LNCAP (cell line): ENCODE results near the gene ABL2.

ENCODE experiments used
- TF ChIP-seq, protein P1 (sequence below): fragments of 450-650 bp; IDR thresholded peaks from 2 replicates; pipeline ENCODE4 v1.5.1; 2017; ENCODE audit warnings: mild to moderate bottlenecking

The ABL2 gene

DNA sequence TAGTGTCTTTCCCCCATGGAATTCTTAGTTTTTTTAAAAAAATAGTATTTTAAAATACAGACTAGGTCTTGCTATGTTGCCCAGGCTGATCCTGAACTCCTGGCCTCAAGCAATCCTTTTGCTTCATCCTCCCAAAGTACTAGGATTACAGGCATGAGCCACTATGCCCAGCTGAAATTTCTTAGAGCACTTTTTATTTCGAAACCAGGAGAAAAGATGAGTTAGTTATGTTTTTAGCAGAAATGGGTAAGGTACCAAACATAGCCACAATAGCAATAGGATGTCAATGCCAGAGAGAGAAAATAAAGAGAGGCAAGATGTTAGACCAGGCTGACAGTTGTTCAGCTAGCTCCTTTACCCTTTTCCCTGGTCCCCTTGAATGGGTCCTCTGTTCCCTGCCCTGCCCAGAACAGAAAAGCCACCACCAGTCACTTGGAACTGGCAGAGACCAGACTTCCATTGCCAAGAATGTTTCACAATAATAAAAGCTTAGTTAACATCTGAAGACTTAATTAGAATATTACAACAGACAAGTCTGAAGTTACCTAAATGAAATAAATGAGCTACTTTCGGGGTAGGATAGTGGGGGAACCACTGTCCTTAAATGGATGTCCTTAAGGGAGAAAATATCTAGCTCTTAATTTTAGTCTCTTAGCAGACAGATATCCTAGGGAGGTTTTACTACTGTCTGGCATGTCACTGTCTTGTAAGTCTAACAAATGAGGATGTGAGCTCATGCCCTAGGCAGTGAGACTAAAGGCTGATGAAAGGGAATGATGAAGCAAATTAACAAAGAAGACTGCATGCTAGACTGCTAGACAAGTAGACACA, 54.3 kb downstream of the ABL2 start:
- TF ChIP-seq, protein P1, sequence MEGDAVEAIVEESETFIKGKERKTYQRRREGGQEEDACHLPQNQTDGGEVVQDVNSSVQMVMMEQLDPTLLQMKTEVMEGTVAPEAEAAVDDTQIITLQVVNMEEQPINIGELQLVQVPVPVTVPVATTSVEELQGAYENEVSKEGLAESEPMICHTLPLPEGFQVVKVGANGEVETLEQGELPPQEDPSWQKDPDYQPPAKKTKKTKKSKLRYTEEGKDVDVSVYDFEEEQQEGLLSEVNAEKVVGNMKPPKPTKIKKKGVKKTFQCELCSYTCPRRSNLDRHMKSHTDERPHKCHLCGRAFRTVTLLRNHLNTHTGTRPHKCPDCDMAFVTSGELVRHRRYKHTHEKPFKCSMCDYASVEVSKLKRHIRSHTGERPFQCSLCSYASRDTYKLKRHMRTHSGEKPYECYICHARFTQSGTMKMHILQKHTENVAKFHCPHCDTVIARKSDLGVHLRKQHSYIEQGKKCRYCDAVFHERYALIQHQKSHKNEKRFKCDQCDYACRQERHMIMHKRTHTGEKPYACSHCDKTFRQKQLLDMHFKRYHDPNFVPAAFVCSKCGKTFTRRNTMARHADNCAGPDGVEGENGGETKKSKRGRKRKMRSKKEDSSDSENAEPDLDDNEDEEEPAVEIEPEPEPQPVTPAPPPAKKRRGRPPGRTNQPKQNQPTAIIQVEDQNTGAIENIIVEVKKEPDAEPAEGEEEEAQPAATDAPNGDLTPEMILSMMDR = no peak

DNA sequence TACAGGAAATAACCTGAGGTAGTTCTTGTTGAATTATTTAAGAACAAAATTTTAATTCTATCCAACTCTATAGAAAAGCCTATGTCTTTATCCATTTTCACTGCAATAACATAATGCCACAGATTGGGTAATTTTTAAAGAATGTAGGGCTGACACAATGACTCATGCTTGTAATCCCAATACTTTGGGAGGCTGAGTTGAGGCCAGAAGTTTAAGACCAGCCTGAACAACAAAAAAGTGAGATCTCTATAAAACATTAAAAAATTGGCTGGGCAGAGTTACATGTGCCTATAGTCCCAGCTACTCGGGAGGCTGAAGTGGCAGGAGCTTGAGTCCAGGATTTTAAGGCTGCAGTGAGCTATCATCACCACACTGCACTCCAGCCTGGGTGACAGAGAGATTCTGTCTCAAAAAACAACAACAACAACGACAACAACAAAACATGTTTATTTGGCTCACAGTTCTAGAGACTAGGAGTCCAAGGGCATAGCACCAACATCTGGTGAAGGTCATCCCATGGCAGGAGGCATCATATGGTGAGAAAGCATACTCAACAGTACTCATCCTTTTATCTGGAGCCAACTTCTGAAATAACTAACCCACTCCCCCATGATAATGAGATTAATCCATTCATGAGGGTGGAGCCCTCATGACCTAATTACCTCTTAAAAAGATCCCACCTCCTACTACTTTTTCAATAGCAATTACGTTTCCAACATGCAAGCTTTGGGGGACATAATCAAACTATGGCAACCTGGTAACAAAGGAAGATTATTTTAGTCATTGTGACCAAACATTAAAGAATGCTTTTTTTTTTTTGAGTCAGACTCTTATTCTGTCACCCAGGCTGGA, 59.6 kb downstream of the ABL2 start:
- TF ChIP-seq, protein P1 = no peak

GRCh38 chr1:179168536-179168935, 60.9 kb downstream of the ABL2 start:
- TF ChIP-seq, protein P1 = no peak

DNA sequence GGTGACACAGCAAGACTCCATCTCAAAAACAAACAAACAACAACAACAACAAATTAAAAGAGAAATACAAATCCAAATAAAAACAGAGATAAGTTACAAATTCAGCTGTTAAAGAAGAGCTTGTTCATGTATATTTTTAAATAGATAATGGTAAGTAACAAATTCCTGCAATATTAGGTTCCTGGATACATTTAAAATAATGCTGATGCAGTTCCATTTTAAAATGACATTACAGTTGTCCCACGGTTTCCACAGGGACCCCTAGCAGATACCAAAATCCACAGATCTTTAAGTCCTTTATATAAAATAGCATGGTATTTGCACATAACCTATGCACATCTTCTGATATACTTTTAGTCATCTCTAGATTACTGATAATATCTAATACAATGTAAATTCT, 61.5 kb downstream of the ABL2 start:
- TF ChIP-seq, protein P1 = no peak

DNA sequence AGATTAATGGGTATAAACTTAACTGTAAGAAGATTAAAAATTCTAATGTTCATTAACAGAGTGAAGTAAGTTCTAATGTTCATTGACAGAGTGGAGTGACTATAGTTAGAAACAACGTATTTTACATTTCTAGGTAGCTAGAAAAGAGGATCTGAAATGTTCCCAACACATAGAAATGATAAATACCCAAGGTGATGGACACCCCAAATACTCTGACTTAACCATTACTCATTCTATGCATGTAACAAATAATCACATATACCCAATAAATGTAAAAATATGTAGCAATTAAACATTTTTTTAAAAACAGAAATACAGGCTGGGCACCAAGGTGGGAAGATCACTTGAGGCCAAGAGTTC, 62.1 kb downstream of the ABL2 start:
- TF ChIP-seq, protein P1 = no peak

DNA sequence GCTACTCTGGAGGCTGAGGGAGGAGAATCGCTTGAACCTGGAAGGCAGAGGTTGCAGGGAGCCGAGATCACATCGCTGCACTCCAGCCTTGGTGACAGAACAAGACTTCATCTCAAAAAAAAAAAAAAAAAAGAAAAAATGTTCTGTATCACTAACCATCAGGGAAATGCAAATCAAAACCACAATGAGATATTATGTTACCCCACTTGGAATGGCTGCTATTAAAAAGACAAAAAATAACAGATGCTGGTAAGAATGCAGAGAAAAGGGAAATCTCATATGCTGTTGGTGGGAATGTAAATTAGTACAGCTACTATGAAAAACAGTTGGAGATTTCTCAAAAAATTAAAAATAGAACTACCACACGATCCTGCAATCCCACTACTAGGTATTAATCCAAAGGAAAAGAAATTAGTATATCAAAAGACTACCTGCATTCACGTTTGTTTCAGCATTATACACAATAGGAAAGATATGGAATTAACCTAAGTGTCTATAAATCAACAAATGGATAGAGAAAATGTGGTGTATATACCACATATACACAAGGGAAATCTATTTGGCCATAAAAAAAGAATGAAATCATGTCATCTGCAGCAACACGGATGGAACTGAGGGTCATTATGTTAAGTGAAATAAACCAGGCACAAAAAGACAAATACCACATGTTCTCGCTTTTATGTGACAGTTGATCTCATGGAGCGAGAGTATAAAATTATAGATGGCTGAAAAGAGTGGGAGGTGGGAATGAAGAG, 62.6 kb downstream of the ABL2 start:
- TF ChIP-seq, protein P1 = no peak

DNA sequence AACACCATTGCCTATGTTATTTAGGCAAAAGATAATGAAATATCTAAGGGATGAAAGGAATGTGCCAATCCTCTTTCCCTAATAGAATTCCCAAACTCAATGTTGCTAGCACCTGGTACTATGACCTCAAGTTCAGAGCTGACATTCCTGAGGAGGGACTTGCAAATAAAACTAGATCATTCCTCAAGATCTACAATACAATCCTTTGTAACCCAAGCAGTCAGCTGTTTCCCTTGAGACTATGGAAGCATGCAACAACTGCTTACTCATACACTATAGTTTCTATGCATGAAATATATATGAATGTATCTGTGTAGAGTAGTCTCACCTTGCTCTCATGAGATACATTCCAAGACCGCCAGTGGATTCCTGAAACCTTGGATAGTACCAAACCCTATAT, 65.0 kb downstream of the ABL2 start:
- TF ChIP-seq, protein P1 = no peak
